Measurements from ENCODE around the gene GSK3B.

The GSK3B gene

DNA sequence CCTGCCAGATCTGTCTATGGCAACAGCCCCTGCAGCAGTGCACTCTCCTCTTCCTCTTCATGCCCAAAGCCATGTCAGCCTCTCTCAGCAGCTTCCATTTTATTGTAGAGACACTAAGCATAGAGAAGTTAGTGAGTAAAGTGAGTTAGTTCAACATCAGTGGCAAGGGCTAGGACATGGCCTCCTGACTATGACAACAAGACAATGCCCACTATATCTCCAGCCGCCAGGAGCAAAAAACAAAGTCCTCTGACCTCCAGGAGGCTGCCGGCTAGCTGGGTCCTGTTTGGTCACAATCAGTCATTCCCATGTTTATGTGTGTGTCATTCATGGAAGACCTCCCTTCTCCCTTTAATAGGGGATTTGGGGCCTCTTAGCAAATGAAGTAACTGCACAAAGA is 297.5 kb downstream of the GSK3B start:
- Histone ChIP-seq H3K9ac (ENCODE audit: low read length) (no peak overlapping the region), H3K27ac (ENCODE audit: low read length) (no peak overlapping the region), H3K36me3 (replicated peaks; ENCODE audit: insufficient read depth, low read length) (no peaks in the 10 kb centered on the region), H3K27me3 (replicated peaks; ENCODE audit: insufficient read depth, low read length) (no peaks in the 10 kb centered on the region), H3K4me3 (ENCODE audit: low read length) (no peak overlapping the region), H3K9me2 (replicated peaks; ENCODE audit: insufficient read depth, low read length) (no peaks in the 10 kb centered on the region), H4K20me1 (ENCODE audit: insufficient read depth, low read length) (no peaks in the 10 kb centered on the region), H3K79me2 (ENCODE audit: low read length) (no peaks in the 10 kb centered on the region), H3F3A (ENCODE audit: insufficient read depth, low read length) (no peaks in the 10 kb centered on the region), H2AFZ (ENCODE audit: low read length) (no peak overlapping the region), H3K4me2 (ENCODE audit: low read depth, low read length) (no peak overlapping the region), H3K4me1 (ENCODE audit: low read length) (no peaks in the 10 kb centered on the region), H3K9me3 (replicated peaks; ENCODE audit: insufficient read depth, low read length) (no peaks in the 10 kb centered on the region)
- no peak for DNase-seq
- TF ChIP-seq, protein P1, sequence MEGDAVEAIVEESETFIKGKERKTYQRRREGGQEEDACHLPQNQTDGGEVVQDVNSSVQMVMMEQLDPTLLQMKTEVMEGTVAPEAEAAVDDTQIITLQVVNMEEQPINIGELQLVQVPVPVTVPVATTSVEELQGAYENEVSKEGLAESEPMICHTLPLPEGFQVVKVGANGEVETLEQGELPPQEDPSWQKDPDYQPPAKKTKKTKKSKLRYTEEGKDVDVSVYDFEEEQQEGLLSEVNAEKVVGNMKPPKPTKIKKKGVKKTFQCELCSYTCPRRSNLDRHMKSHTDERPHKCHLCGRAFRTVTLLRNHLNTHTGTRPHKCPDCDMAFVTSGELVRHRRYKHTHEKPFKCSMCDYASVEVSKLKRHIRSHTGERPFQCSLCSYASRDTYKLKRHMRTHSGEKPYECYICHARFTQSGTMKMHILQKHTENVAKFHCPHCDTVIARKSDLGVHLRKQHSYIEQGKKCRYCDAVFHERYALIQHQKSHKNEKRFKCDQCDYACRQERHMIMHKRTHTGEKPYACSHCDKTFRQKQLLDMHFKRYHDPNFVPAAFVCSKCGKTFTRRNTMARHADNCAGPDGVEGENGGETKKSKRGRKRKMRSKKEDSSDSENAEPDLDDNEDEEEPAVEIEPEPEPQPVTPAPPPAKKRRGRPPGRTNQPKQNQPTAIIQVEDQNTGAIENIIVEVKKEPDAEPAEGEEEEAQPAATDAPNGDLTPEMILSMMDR (IDR thresholded peaks at IDR 0.05; ENCODE audit: low read length), result no peak
- no peak for TF ChIP-seq EZH2 (optimal IDR thresholded peaks at IDR 0.05; ENCODE audit: low read depth, low read length)
- no peak for TF ChIP-seq EZH2phosphoT487 (IDR thresholded peaks at IDR 0.05; ENCODE audit: low read length)

DNA sequence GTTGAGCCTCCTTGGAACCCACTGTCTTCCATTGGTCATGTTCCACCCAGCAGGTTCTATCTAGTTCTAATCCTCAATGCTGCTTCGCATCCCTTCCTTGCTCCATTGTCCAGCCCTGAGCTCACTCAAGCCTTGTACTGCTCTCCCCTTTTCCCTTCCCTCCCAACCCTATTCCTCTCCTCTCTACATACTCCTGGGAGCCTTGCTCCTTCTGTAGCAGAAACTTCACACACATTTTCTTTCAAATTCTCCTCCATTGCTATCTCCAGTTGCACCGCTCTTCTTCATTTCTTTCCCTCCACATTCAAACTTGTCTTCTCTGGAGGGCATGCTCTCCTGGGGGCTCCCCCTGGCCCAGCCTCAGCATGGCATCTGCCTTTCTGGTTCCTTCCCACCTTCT is 297.9 kb downstream of the GSK3B start:
- Histone ChIP-seq H3K9ac (ENCODE audit: low read length) (no peak overlapping the region), H3K4me1 (ENCODE audit: low read length) (no peaks in the 10 kb centered on the region), H3K79me2 (ENCODE audit: low read length) (no peaks in the 10 kb centered on the region), H3K9me2 (replicated peaks; ENCODE audit: insufficient read depth, low read length) (no peaks in the 10 kb centered on the region), H4K20me1 (ENCODE audit: insufficient read depth, low read length) (no peaks in the 10 kb centered on the region), H3K4me2 (ENCODE audit: low read depth, low read length) (no peak overlapping the region), H3K27me3 (replicated peaks; ENCODE audit: insufficient read depth, low read length) (no peaks in the 10 kb centered on the region), H3K9me3 (replicated peaks; ENCODE audit: insufficient read depth, low read length) (no peaks in the 10 kb centered on the region), H3K4me3 (ENCODE audit: low read length) (no peak overlapping the region), H3K27ac (ENCODE audit: low read length) (no peak overlapping the region), H2AFZ (ENCODE audit: low read length) (no peak overlapping the region), H3K36me3 (replicated peaks; ENCODE audit: insufficient read depth, low read length) (no peaks in the 10 kb centered on the region), H3F3A (ENCODE audit: insufficient read depth, low read length) (no peaks in the 10 kb centered on the region)
- TF ChIP-seq EZH2phosphoT487 (IDR thresholded peaks at IDR 0.05; ENCODE audit: low read length) (no peak), EZH2 (optimal IDR thresholded peaks at IDR 0.05; ENCODE audit: low read depth, low read length) (no peak)
- TF ChIP-seq, protein P1 (IDR thresholded peaks at IDR 0.05; ENCODE audit: low read length), result no peak
- DNase-seq, result no peak

- H3K4me2 ChIP-seq (ENCODE audit: low read depth, low read length), result no peak overlapping the region
- H3K27ac ChIP-seq (ENCODE audit: low read length), result no peak overlapping the region
- no peak overlapping the region for H3K4me3 ChIP-seq (ENCODE audit: low read length)
- no peaks in the 10 kb centered on the region for H3K9me2 ChIP-seq (replicated peaks; ENCODE audit: insufficient read depth, low read length)
- TF ChIP-seq EZH2phosphoT487 (IDR thresholded peaks at IDR 0.05; ENCODE audit: low read length) (no peak), EZH2 (optimal IDR thresholded peaks at IDR 0.05; ENCODE audit: low read depth, low read length) (no peak)
- TF ChIP-seq, protein P1 (IDR thresholded peaks at IDR 0.05; ENCODE audit: low read length), result no peak
- H2AFZ ChIP-seq (ENCODE audit: low read length), result no peak overlapping the region
- no peaks in the 10 kb centered on the region for H3K79me2 ChIP-seq (ENCODE audit: low read length)
- no peak overlapping the region for H3K9ac ChIP-seq (ENCODE audit: low read length)
- H3K9me3 ChIP-seq (replicated peaks; ENCODE audit: insufficient read depth, low read length), result no peaks in the 10 kb centered on the region
- H3K27me3 ChIP-seq (replicated peaks; ENCODE audit: insufficient read depth, low read length), result no peaks in the 10 kb centered on the region
- H4K20me1 ChIP-seq (ENCODE audit: insufficient read depth, low read length), result no peaks in the 10 kb centered on the region
- H3K36me3 ChIP-seq (replicated peaks; ENCODE audit: insufficient read depth, low read length), result no peaks in the 10 kb centered on the region
- no peak for DNase-seq
- no peaks in the 10 kb centered on the region for H3F3A ChIP-seq (ENCODE audit: insufficient read depth, low read length)
- no peaks in the 10 kb centered on the region for H3K4me1 ChIP-seq (ENCODE audit: low read length)
Observed at GRCh38 chr3:119795849-119796248, 298.4 kb downstream of the GSK3B start.
